ENCODE measurements around the gene NES.
A peak's percentile ranks its signal among the peaks of the same experiment; 100 is the strongest.

Gene NES

GRCh38 chr1:156662005-156662799 is 15.0 kb downstream of the NES start:
- no peak for DNase-seq

DNA sequence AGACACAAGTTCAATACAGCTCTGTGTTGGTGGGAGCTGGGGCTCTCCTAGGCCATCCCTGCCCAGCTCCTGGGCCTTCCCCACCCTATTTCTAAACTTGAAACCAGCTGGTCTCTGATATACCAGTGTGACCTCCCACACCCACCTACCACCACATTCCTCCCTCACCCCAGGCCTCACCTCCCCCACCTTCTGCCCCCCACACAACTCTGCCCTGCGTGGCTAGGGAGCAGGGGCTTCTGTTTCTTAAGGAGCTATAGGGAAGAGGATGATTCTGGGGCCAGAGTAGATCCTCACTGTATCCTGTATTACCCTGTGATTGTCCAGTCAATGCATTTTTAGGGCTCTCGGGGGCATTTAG is 16.5 kb downstream of the NES start:
- no peak for DNase-seq

- peak; percentile 95 for DNase-seq
Measured at GRCh38 chr1:156659988-156660751, 17.0 kb downstream of the NES start.

DNA sequence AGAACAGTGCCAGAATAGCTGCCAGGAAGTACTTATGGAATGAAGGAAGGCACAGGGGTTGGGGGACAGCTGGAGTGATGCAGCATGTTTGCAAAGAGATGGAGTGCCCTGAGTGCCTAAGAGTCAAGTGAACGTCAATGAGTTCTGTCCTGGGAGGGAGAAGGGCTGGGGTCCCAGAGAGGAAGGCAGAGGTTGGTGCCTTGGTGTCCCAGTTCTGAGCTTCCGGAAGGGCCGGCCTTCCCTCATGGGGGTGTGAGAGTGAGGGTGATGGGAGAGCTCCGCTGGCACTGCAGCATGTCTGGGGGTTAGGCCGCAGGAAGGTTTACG is 17.6 kb downstream of the NES start:
- DNase-seq, result no peak

DNA sequence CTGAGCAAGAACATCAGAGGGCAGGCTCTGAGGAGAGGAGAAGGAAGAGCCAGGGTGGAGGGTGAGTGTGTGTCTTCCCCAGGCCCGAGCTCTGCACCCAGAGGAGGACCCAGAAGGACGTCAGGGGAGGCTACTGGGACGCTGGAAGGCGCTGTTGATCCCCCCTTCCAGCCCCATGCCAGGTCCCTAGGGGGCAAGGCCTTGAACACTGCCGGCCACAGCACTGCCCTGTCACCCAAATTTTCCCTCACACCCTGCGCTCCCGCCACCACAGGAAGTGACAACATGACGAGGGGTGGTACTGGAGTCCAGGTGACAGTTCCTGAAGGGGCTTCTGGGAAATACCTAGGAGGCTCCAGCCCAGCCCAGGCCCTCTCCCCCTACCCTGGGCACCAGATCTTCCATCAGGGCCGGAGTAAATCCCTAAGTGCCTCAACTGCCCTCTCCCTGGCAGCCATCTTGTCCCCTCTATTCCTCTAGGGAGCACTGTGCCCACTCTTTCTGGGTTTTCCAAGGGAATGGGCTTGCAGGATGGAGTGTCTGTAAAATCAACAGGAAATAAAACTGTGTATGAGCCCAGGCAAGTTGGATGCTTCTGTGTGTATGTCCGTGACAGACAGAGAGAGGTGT is 18.1 kb downstream of the NES start:
- DNase-seq, result no peak

DNA sequence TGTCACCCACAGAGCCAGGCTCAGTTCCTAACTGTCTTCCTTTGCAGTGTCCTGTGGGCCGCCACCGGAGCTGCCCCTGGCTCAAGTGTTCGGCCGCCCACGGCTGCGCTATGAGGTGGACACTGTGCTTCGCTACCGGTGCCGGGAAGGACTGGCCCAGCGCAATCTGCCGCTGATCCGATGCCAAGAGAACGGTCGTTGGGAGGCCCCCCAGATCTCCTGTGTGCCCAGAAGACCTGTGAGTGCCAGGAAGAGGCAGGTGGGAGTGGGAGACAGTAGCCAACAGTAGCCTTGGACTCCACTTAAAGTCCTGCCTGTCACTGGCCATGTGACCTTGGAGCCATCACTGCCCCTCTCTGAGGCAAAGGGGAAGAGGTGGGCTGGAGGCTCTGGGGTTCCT is 18.7 kb downstream of the NES start:
- DNase-seq, result no peak

GRCh38 chr1:156657741-156658319 is 19.4 kb downstream of the NES start:
- DNase-seq, result no peak

GRCh38 chr1:156656806-156657740 is 20.1 kb downstream of the NES start:
- DNase-seq, result peak; percentile 35

DNA sequence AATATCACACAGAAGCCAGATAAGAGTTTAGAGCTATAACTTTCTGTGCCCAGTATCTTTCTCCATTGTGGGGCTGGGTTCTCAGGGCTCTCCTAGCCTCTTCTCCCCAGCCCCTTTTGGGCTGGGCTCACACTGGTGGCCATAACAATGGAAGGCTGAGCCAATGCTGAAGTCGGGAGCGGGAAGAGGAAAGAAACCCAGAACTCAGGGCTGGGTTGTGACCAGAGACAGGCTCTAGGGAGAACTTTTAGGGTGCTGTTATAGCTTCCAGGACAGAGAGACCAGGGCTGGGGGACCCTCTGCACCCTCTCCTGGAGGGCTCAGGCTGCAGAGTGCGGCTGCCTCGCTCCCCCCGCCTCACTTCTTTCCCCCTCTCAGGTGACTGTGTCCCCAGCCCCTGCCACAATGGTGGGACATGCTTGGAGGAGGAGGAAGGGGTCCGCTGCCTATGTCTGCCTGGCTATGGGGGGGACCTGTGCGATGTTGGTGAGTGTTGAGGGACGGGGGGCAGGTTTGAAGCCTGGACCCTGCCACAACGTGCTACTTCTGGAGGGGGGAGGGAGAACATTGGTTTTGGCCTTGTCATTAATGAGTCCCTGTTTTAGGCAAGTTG is 21.2 kb downstream of the NES start:
- no peak for DNase-seq

DNA sequence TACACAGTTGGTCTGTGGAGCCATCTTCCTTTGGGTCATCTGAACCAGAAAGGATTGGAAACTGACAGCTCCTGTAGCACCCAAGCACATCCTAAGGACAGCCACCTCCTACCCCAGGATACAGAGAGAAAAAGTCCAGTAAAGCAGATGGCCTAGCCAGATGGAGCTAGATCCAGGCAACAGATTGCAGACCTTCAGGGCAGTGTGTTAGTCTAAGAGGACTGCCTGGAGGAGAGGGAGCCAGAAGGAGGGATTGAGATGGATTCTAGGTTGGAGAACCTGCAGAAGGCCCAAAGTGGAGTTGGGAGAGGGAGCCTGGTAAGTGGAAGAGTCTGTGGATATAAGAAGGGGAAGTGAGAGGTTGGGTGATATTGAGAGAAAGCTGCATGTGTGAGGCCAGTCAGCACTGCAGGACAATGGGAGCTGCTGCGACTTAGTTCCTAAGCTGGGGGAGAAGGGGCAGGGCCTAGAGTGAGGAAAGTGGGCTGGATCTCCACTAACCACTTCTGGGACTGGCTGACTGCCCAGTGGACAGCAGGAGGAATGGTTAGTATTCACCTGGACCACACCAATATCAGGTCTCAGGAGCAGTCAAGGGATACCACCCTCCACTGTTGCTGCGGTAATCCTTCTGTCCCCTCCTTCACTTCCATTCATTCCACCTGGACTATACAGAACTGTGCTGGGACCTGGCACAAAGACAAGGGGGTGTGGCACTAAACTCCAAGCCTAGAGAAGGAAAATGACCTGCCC is 21.9 kb downstream of the NES start:
- DNase-seq, result no peak

- DNase-seq, result peak; percentile 51
Measured at GRCh38 chr1:156654700-156655099, 22.5 kb downstream of the NES start.

DNA sequence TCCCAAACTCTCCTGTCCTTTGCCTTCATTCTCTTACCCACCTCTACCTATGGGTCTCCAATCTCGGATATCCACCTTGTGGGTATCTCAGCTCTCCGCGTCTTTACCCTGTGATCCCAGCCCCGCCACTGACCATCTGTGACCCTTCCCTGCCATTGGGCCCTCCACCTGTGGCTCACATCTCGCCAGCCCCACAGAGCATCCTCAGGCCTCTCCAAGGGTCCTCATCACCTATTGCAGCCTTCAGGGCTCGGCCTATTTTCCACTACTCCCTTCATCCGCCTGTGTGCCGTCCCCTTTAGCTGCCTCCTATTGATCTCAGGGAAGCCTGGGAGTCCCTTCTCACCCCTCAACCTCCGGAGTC is 24.2 kb downstream of the NES start:
- DNase-seq, result no peak

GRCh38 chr1:156652131-156652991 is 24.8 kb downstream of the NES start:
- DNase-seq, result no peak

GRCh38 chr1:156648951-156649350 is 28.3 kb downstream of the NES start:
- no peak for DNase-seq

DNA sequence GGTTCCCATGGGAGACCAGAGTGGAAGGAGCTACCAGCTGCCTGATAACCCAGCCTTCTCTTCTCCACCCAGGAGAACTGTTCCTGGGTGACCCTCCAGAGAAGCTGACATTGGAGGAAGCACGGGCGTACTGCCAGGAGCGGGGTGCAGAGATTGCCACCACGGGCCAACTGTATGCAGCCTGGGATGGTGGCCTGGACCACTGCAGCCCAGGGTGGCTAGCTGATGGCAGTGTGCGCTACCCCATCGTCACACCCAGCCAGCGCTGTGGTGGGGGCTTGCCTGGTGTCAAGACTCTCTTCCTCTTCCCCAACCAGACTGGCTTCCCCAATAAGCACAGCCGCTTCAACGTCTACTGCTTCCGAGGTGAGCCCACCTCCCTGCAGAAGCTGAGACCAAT is 28.7 kb downstream of the NES start:
- DNase-seq, result no peak

DNA sequence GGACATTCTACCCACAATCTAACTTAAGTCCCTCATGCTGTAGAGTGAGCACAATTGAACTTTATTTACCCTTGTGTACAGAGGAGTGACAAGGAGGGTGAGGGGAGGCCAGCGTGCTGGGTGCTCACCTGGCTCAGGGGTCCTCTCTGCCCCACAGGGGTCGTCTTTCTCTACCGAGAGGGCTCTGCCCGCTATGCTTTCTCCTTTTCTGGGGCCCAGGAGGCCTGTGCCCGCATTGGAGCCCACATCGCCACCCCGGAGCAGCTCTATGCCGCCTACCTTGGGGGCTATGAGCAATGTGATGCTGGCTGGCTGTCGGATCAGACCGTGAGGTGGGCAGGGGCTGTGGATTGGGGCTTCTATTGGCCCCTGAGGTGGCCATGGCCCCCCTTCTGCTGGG is 29.9 kb downstream of the NES start:
- no peak for DNase-seq

DNA sequence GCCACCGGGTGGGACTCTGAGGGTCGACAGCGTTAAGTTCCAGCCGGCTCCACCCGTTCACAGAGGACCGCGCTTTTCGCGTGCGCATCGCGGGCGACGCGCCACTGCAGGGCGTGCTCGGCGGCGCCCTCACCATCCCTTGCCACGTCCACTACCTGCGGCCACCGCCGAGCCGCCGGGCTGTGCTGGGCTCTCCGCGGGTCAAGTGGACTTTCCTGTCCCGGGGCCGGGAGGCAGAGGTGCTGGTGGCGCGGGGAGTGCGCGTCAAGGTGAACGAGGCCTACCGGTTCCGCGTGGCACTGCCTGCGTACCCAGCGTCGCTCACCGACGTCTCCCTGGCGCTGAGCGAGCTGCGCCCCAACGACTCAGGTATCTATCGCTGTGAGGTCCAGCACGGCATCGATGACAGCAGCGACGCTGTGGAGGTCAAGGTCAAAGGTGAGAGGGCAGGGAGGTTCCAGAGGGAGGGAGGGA is 30.4 kb downstream of the NES start:
- no peak for DNase-seq

DNA sequence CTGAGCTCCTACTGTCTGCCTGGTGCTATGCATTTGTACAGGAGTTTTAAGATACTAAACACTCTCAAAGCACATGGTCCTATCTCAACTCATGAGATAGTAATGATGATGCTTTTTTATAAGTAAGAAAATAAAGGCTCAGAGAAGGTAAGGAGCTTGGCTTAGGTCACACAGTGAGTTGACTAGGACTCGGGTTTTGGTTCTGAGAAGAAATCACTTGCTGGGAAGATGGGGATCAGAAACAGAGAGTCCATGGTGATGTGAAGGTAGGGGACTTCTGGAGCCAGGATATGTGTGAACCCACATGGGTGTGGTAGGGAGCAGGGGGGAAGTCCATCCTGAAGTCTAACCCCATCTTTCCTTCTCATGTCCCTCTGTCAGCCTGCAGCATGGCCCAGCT is 31.5 kb downstream of the NES start:
- no peak for DNase-seq

DNA sequence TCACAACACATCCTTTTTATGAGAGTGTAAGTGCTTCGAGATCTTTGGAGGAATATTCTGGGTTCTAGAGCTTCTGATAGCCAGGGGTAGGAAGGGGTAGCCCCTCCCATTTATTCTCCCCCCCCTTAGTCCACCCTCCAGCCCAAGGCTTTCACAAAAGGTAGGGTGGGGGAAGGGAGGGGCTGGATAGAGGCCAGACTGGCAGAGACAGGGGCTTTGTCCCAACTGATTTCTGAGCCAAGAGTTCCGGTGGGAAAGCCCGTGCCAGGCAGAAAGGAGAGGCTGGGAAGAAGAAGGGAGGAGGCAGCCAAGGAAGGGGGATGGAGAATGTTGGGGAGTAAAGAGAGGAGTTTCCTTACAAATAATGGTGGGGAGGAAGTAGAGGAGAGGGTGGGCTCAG is 32.2 kb downstream of the NES start:
- DNase-seq, result no peak

GRCh38 chr1:156644640-156645039 is 32.6 kb downstream of the NES start:
- DNase-seq, result no peak
